GM23338 (cell line): ENCODE data around the gene KMT2E.

Source experiments
- CREB1 ChIP-seq: fragments of 250-450 bp; sonication (Bioruptor Pico); IDR thresholded peaks from 2 replicates; pipeline ENCODE4 v1.5.0; 2020; ENCODE audit warnings: low read depth, mild to moderate bottlenecking, moderate library complexity
- CTCF ChIP-seq, 2 experiments: fragments of 200-600 bp in 1 of 2; sonication (generic) in 1 of 2; conservative IDR thresholded peaks; 2 replicates each; pipeline versions ENCODE4 v1.5.1 to v1.6.1; 2016 to 2017; ENCODE audit warnings: antibody characterized with exemption in 2 of 2, low read depth in 2 of 2, mild to moderate bottlenecking in 2 of 2, moderate library complexity in 1 of 2
- EZH2 ChIP-seq: fragments of 200-600 bp; sonication (generic); IDR thresholded peaks from one replicate; pipeline ENCODE4 v1.8.0; 2017; ENCODE audit warnings: antibody characterized with exemption, mild to moderate bottlenecking, low read depth; ENCODE audit not compliant: unreplicated experiment
- EZH2phosphoT487 ChIP-seq: fragments of 200-600 bp; sonication (generic); IDR thresholded peaks from one replicate; pipeline ENCODE4 v1.8.1; 2018; ENCODE audit warnings: antibody characterized with exemption; ENCODE audit not compliant: unreplicated experiment
- REST ChIP-seq: IDR thresholded peaks from one replicate; pipeline ENCODE4 v1.6.1; 2018; ENCODE audit warnings: antibody characterized with exemption; ENCODE audit not compliant: unreplicated experiment
- ZNF462 ChIP-seq: fragments of 250-450 bp; sonication (Bioruptor Pico); IDR thresholded peaks from 2 replicates; pipeline ENCODE4 v1.5.0; 2020; ENCODE audit warnings: mild to moderate bottlenecking, moderate library complexity

GRCh38 chr7:104973909-104974415, 40.0 kb upstream of the KMT2E start:
- TF ChIP-seq CTCF (conservative IDR thresholded peaks at IDR 0.05; ENCODE audit: low read depth in 2 of 2) (no peak), ZNF462 (no peak), EZH2phosphoT487 (no peak), EZH2 (no peak), REST (no peak), CREB1 (CRISPR knock-in tag) (no peak)
